Right lobe of liver (tissue), 4 donors: ENCODE measurements around the gene DCAF6.

Experiments used
- CTCF ChIP-seq, 4 donors: fragments of 200-600 bp in 3 of 4; fragments of 450-650 bp in 1 of 4; IDR thresholded peaks; one replicate each; pipeline versions ENCODE4 v1.5.1 to v1.8.0; 2016 to 2022; ENCODE audit warnings: antibody characterized with exemption in 4 of 4, mild to moderate bottlenecking in 2 of 4
- POLR2A ChIP-seq: fragments of 450-650 bp; IDR thresholded peaks from one replicate; pipeline ENCODE4 v1.6.1; 2017; ENCODE audit warnings: antibody characterized with exemption, mild to moderate bottlenecking
- donor health status: DM: no; HTN: no; CAD: no.
- donor health status: DM: no; HTN: no; CAD: no.
- donor health status: DM: no; HTN: yes; CAD: no.

GRCh38 chr1:167935216-167936067 lies 1.0 kb upstream of the DCAF6 start:
- TF ChIP-seq CTCF (IDR thresholded peaks at IDR 0.05), result no peak
- TF ChIP-seq POLR2A, result peak; percentile 81
